GM21367 (cell line): Measurements from ENCODE around the gene KRT6A.

Experiments
- ATAC-seq: cut with Tn5 transposase; IDR thresholded peaks from one replicate; pipeline ENCODE4 v1.9.1; 2021; ENCODE audit not compliant: unreplicated experiment

Gene KRT6A

GRCh38 chr12:52524898-52525591, 32.0 kb upstream of the KRT6A start:
- ATAC-seq = peak; percentile 60

- ATAC-seq = no peak
Observed at GRCh38 chr12:52524241-52524897, 31.3 kb upstream of the KRT6A start.

- no peak for ATAC-seq
Observed at GRCh38 chr12:52523824-52524223, 30.8 kb upstream of the KRT6A start.

DNA sequence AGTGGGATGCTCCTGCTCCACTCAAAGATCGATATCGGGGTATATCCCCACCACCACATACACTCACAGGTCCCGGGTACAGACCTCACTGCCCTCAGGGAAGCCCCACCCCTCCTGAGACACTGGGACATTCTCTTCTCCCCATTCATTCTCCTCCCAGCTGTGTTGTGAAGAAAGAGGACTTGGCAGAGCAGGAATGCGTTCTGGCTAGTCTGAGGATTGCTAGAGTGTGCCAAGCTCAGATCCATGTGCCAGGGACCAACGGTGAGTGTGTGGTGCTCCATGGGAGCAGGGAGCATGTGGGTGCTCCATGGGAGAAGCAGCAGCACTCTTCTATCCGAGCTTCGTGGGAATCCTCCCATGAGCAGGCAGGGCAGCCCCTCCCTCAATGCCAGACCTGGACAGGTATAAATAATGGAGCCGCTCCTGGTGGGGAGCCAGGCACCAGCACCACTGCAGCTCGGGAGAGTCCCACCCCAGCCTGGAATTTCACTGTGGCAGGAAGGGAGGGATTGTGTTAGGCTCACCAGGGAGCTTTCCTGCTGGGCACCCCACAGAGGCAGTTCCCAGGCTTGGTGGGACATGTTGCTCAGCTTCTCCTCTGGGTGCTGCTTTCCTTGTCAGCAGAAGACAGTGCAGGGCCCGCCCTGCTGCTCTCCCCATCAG, 29.4 kb upstream of the KRT6A start:
- no peak for ATAC-seq

DNA sequence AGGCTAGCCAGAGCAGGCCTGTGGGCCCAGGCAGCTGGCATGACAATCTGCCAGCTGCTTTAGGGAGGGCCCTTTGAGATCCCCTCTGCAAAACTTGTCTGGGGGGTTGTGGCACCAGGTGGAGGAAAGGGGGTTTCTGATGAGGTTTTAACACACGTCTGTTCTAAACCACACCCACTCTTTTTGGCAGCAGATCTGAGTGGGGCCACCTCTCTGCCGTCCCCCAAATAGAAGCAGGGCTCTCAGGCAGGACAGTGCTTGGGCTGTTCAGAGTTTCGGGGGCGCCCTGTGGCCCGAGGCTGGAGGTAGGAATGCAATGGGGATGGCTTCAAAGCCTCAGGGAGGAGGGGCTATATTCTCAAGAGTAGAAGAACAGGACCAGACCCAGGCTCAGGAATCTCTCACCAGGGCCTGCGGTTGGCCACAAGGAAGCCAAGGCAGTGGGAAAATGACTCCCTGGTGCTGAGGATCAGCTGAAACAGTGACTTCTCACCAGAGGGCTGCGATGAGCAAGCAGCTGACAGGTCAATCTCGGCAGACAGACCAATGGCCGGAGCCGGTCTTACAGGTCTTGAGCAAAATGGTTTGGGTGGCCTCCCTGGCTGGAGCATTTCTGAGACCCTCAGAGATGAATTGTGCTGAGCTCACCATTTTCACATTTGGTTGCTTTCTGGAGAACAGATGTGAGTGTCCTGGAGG, 28.7 kb upstream of the KRT6A start:
- ATAC-seq = no peak

- no peak for ATAC-seq
Observed at GRCh38 chr12:52521175-52521567, 28.1 kb upstream of the KRT6A start.

DNA sequence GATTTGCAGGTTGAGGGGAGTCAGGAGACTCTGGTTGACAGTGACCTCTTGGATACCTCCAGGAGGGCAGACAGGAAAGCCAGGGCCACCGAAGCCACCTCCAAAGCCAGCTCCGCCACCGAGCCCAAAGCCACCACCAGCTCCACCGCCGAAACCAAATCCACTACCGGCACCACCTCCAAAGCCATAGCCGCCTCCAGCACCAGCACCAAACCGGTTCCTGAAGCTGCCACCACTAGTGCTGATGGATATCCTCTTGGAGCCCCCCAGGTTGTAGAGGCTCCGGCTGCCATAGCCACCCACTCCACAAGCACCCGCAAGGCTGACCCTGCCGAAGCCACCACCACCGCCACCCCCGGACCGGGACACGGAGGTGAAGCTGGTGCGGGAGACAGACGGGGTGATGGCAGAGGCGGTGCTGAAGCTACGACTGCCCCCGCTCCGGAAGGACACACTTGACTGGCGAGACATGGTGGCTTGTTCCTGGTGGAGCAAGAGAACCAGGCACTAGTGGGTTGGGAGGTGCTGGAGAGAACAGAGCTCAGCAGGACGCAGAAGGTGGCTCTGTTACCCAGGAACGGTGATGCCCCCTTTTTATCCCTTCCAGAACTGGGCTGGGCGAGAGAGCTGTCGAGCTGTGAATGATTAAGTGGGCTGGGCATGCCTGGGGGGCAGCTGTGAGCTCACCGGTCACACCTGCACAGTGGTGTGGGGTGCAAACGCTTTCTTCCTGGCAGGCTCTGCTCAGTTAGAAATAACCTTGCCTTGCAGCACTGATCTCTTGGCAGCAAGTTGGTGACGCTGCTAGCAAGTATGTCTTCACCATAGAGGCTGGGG, 27.0 kb upstream of the KRT6A start, which contains the start of gene KRT5:
TSS of gene KRT5 (minus strand) at position 569 of the 837 bp plus-strand sequence. CDS start at position 471, 98 bp downstream.
- no peak for ATAC-seq

DNA sequence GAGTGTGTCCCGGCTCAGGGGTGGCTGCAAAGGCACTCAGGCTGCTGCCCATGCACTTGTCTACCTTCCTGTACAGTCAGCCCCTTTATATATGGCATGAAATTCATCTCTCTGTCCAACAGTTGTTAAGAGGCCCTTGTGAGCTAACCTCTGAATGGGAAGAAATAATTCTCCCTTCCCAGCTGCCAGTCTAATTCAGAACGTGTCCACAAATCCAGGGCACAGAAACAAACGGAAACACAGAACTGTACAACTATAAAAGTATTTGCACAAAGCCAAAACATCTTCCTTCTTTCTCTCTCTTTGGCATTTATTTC, 26.3 kb upstream of the KRT6A start:
- ATAC-seq = no peak

- ATAC-seq = no peak
Observed at GRCh38 chr12:52518574-52519386, 25.7 kb upstream of the KRT6A start.

GRCh38 chr12:52517888-52518287, 24.8 kb upstream of the KRT6A start:
- ATAC-seq = no peak

GRCh38 chr12:52517005-52517835, 24.2 kb upstream of the KRT6A start:
- no peak for ATAC-seq

DNA sequence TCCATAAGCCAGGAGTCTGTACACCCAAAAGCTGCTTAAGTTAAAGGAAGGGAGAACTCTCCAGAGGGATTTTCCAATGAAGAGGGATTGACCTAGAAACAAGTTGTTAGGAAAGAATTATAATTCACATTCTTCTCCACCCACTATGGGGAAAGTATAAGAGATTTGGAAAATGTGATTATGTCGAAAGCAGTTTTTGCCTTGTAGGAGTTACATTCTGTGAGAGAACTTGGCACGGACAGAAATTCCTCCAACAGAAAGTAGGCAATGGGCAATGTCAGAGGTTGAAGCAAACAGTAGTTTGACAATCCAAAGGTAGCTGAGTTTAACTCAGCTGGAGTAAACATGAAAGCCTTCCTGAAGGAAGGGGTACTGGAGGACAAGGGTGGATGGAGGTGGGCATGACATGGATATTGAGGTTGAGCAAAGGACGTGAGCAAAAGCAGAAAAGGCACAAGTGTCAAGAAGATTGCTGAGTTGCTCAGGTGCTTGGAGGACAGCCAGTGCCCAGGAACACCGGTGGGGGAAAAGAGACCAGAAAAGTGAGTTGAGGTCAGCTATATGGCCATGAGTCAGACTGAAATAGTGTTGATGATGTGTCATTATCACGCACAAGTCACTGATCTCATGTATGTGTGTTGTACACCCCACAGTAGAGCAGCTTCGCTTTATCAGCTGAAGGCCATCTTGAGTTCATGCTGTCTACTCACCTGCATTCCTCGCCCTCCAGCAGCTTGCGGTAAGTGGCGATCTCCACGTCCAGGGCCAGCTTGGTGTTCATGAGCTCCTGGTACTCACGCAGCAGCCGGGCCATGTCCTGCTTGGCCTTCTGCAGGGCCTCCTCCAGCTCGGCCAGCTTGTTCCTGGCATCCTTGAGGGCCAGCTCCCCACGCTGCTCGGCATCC, 23.1 kb upstream of the KRT6A start:
- ATAC-seq = no peak

DNA sequence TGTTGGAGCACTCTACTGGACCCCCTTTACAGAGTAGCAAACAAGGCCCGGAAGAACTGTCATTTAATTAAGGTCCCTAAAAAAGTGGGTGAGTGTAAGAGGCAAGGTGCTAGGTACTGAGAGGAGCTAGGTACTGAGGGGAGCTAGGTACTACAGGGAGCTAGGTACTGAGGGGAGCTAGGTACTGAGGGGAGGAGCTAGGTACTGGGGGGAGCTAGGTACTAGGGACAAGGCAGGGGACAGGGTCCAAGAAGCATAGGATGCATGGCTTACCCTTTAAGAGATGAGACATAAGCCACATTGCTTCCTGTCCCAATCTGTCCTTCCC, 22.2 kb upstream of the KRT6A start:
- no peak for ATAC-seq

DNA sequence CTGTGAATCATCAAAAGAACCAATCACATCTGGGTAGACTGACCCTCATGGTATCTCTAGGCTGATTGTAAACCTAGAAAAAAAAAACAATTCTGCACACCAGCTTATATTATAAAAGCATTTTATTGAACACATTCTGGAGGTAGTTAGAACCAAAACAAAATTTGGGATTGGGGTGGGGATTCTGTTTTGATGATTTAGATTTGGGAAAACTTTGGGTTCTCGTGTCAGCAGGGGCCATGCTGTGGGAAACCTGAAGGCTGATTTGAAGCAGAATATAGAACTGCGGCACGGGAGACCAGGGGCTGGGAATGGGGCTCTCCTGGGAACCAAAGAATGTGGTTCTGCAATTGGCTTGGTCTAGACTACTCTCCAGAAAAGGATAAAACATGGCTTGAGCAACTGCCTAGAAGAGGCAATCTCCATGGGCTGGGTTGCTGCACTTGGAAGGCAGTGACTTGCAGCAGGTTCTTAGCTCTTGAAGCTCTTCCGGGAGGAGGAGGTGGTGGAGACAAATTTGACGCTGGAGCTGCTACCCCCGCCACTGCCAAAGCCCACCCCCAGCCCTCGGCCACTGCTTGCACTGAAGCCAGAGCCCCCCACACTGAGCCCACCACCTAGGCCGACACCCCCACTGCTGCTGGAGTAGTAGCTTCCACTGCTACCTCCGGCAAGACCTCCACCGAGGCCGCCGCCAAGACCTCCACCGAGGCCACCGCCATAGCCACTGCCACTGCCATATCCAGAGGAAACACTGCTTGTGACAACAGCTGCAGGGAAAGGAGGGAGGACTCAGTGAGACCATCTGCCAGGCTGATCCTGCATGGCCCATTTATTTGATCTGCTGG, 21.6 kb upstream of the KRT6A start:
- ATAC-seq = no peak

GRCh38 chr12:52513736-52514135, 20.7 kb upstream of the KRT6A start:
- no peak for ATAC-seq

- ATAC-seq = no peak
Observed at GRCh38 chr12:52508211-52508610, 15.2 kb upstream of the KRT6A start.
